Skeletal muscle tissue (tissue), 4 donors: Measurements from ENCODE around the gene KAT6B. TPM values are rescaled to one million over a fixed set of nuclear protein-coding genes. Genes with fewer than 3 reads are reported as not detected.

Source experiments
- H3K27ac ChIP-seq: one replicate; pipeline ENCODE4 v1.7.0; 2013; ENCODE audit warnings: mild to moderate bottlenecking, low read depth, low read length, inconsistent platforms
- H3K27me3 ChIP-seq, 3 donors: one replicate each; pipeline ENCODE4 v1.7.0; 2013; ENCODE audit warnings: low read length in 3 of 3; ENCODE audit not compliant: control insufficient read depth in 3 of 3, insufficient read depth in 3 of 3
- H3K36me3 ChIP-seq, 3 donors: one replicate each; pipeline ENCODE4 v1.7.0; 2013; ENCODE audit warnings: low read length in 3 of 3; ENCODE audit not compliant: control insufficient read depth in 3 of 3, insufficient read depth in 3 of 3
- H3K4me1 ChIP-seq, 3 donors: one replicate each; pipeline ENCODE4 v1.7.0; 2013; ENCODE audit warnings: low read length in 3 of 3, mild to moderate bottlenecking in 3 of 3; ENCODE audit not compliant: control insufficient read depth in 3 of 3, insufficient read depth in 3 of 3
- H3K4me3 ChIP-seq, 3 donors: one replicate each; pipeline ENCODE4 v1.7.0; 2013; ENCODE audit warnings: low read length in 3 of 3
- H3K9ac ChIP-seq, 3 donors: one replicate each; pipeline ENCODE4 v1.7.0; 2013; ENCODE audit warnings: low read length in 3 of 3, mild to moderate bottlenecking in 3 of 3, moderate library complexity in 2 of 3, low read depth in 1 of 3
- H3K9me3 ChIP-seq, 3 donors: one replicate each; pipeline ENCODE4 v1.7.0; 2013; ENCODE audit warnings: low read length in 3 of 3; ENCODE audit not compliant: control insufficient read depth in 3 of 3
- total RNA-seq: library from RNA; depleted of rRNA; stranded (reverse); fragments of >200 nt; gene quantifications from one replicate; pipeline ENCODE4 v1.2.3, GENCODE V29; 2014
- donor health status: Osteomylitis.

Gene KAT6B
- total RNA-seq, 1 donor from 2014 or later: 49.6 TPM

- H3K9me3 ChIP-seq: no peaks in the 10 kb centered on the region
- H3K4me1 ChIP-seq: peaks cover 3 to 8% (median 6%) of the 10 kb centered on the region in 3 donors
- no peak overlapping the region for H3K9ac ChIP-seq
- no peak overlapping the region for H3K4me3 ChIP-seq
- no peaks in the 10 kb centered on the region for H3K27me3 ChIP-seq
- peak overlapping the region; percentile 39 for H3K27ac ChIP-seq
- H3K36me3 ChIP-seq: peaks cover 0 to 3% (median 3%) of the 10 kb centered on the region in 3 donors
These were observed 175.4 kb downstream of the KAT6B start for GRCh38 chr10:75001715-75002350.

DNA sequence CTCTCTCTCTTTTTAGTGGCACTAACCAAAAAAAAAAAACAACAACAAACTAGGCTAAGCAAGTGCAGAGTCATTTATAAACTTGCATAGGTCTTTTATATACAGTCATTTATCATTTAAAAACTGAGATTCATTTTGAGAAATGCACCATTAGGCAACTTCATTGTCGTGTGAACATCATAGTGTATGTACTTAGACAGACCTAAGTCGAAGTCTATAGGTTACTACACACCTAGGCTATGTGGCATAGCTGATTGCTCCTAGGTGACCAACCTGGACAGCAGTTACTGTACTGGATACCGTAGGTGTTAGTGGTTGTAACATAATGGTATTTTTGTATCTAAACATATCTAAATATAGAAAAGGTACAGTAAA is 175.9 kb downstream of the KAT6B start:
- Histone ChIP-seq H3K27me3 (no peaks in the 10 kb centered on the region), H3K9ac (no peak overlapping the region), H3K27ac (no peak overlapping the region), H3K36me3 (peaks cover 0 to 4% (median 3%) of the 10 kb centered on the region in 3 donors), H3K9me3 (no peaks in the 10 kb centered on the region), H3K4me3 (no peak overlapping the region), H3K4me1 (peaks cover 3 to 8% (median 6%) of the 10 kb centered on the region in 3 donors)

DNA sequence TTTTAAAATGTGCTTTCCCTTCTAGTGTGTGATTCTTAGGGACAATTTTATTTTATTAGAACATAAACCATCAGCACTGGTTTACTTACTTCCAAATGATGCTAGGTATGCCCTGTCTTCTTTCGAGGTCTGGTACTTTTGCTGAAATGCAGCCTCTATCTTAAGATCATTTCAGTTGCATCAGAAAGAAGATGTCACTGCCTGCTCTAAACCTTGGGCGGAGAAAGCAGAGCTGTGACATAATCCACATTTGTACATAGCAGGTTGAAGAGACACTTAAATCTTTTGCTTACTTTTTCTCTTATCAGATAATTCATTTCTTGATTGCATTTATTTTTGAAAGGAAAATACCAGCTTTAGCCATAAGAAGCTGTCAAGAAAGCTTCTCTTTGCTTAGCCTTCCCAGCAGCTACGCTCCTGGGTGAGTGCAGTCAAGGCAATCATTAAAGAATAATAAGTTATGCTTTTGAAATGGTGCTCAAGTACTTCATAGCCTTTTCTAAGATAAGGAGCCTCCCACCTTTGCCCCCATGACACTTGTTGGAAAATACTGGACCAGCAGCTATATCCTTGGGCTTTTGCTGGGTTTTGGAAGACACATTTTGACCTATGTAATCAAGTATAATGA is 176.7 kb downstream of the KAT6B start:
- H3K9me3 ChIP-seq: no peaks in the 10 kb centered on the region
- H3K36me3 ChIP-seq: peaks cover 0 to 4% (median 3%) of the 10 kb centered on the region in 3 donors
- H3K9ac ChIP-seq: no peak overlapping the region
- no peak overlapping the region for H3K27ac ChIP-seq
- no peak overlapping the region for H3K4me3 ChIP-seq
- H3K4me1 ChIP-seq: peaks cover 3 to 8% (median 6%) of the 10 kb centered on the region in 3 donors
- no peaks in the 10 kb centered on the region for H3K27me3 ChIP-seq

DNA sequence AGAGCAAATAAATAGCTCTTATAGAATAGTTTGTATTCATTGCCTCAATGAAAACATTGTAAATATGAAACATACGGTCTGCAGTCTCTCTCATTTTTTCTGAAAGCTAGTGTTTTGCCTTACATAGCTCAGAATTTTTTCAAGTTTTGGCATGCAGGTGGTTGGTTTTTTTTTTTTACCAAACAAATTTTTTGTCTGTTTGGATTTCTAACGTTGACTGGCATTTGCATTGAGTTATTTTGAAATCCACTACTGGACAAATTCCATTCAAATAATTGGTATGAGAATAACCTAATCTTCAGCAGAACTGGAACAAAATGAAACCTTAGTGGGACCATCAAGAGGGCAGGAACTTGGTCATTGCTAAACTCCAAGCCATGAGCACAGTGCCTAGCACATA is 177.5 kb downstream of the KAT6B start:
- H3K9me3 ChIP-seq: no peaks in the 10 kb centered on the region
- no peaks in the 10 kb centered on the region for H3K27me3 ChIP-seq
- peaks cover 3 to 8% (median 6%) of the 10 kb centered on the region in 3 donors for H3K4me1 ChIP-seq
- no peak overlapping the region for H3K27ac ChIP-seq
- H3K4me3 ChIP-seq: no peak overlapping the region
- peaks cover 0 to 4% (median 3%) of the 10 kb centered on the region in 3 donors for H3K36me3 ChIP-seq
- H3K9ac ChIP-seq: no peak overlapping the region

DNA sequence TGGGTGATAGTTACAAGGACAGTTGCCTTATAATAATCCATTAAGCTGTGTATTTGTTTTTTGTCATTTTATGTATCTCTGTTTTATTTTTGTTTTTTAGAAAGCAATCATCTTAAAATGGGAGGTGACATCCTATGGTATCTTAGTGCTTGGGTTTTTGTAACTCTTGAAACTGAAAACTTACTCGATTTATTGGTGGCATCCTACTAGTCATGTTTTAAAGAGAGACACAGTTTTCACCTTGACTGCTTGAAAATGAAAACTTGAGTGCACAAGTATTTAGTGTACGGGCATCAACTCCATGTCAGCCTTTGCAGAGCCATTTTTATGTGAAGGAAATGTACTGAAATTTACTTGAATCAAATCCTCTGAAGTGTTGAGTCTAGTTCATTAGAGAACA is 181.2 kb downstream of the KAT6B start:
- H3K9ac ChIP-seq: no peak overlapping the region
- no peaks in the 10 kb centered on the region for H3K27me3 ChIP-seq
- no peaks in the 10 kb centered on the region for H3K4me1 ChIP-seq
- peaks cover 0 to 4% (median 4%) of the 10 kb centered on the region in 3 donors for H3K36me3 ChIP-seq
- H3K27ac ChIP-seq: no peak overlapping the region
- H3K4me3 ChIP-seq: no peak overlapping the region
- no peaks in the 10 kb centered on the region for H3K9me3 ChIP-seq

- H3K27ac ChIP-seq: no peak overlapping the region
- H3K4me1 ChIP-seq: peaks cover 0 to 4% (median 0%) of the 10 kb centered on the region in 3 donors
- H3K9me3 ChIP-seq: no peaks in the 10 kb centered on the region
- H3K27me3 ChIP-seq: no peaks in the 10 kb centered on the region
- H3K36me3 ChIP-seq: peaks cover 0 to 5% (median 4%) of the 10 kb centered on the region in 3 donors
- no peak overlapping the region for H3K4me3 ChIP-seq
- H3K9ac ChIP-seq: no peak overlapping the region
These were observed 182.6 kb downstream of the KAT6B start for GRCh38 chr10:75008952-75009351.

DNA sequence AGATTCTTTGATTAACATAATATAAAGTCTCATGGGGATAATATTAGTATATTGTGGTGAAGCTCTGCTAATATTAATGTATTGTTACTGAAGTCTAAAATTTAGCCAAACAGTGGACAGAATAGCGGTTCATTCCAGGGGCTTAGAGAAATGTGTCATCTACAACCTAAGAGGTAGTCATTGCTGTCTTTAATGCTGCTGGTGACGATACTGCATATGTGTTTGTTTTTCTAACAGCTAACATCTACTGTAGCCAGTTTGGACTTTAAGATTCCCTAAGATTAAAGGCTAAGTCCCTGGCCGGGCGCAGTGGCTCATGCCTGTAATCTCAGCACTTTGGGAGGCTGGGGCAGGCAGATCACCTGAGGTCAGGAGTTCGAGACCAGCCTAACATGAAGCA is 183.0 kb downstream of the KAT6B start:
- H3K4me3 ChIP-seq: no peak overlapping the region
- no peak overlapping the region for H3K27ac ChIP-seq
- no peaks in the 10 kb centered on the region for H3K9me3 ChIP-seq
- no peaks in the 10 kb centered on the region for H3K27me3 ChIP-seq
- peaks cover 0 to 4% (median 0%) of the 10 kb centered on the region in 3 donors for H3K4me1 ChIP-seq
- H3K36me3 ChIP-seq: peaks cover 0 to 5% (median 4%) of the 10 kb centered on the region in 3 donors
- no peak overlapping the region for H3K9ac ChIP-seq

DNA sequence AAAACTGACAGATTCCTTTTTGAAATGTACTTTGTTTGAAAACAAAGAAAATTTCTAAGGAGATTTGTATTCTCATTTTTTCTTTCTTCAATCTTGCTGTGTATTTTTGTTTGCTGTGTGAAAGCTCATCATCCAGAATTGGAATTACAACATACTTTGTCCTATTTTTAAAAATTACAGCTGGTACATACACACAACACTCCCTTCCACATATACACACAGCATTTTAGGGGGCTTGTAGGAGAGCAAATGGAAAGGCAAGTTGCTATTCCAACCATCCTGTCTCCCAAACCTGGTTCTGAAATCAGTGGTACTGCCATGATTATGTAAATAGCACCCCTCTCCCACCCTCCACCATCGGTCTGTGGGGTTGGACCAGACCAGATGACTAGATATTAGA is 184.0 kb downstream of the KAT6B start:
- Histone ChIP-seq H3K36me3 (peaks cover 0 to 5% (median 4%) of the 10 kb centered on the region in 3 donors), H3K27me3 (no peaks in the 10 kb centered on the region), H3K9me3 (no peaks in the 10 kb centered on the region), H3K4me1 (peaks cover 0 to 6% (median under 1%) of the 10 kb centered on the region in 3 donors), H3K9ac (no peak overlapping the region), H3K4me3 (no peak overlapping the region), H3K27ac (no peak overlapping the region)

DNA sequence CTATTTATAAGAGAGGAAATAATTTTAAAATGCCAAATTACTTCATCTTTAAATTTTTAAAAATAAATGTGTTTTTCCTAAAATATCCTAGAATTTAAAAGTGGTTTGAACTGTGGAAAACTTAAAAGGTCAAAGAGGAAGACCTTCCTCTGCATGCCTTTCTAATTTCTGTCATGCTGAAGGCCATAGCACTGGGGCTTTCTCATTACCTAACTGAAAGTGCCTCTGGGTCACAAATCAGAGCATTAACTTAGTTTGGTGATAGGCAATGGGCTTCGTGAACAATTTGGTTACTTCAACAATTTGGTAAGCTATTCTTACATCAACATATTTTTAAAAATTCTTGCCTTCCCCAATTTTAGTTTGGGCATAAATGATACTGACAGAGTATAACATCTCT is 184.8 kb downstream of the KAT6B start:
- peaks cover under 1 to 11% (median 5%) of the 10 kb centered on the region in 3 donors for H3K4me1 ChIP-seq
- H3K9me3 ChIP-seq: no peaks in the 10 kb centered on the region
- peaks cover 0 to 5% (median 4%) of the 10 kb centered on the region in 3 donors for H3K36me3 ChIP-seq
- no peaks in the 10 kb centered on the region for H3K27me3 ChIP-seq
- no peak overlapping the region for H3K9ac ChIP-seq
- no peak overlapping the region for H3K27ac ChIP-seq
- H3K4me3 ChIP-seq: no peak overlapping the region

DNA sequence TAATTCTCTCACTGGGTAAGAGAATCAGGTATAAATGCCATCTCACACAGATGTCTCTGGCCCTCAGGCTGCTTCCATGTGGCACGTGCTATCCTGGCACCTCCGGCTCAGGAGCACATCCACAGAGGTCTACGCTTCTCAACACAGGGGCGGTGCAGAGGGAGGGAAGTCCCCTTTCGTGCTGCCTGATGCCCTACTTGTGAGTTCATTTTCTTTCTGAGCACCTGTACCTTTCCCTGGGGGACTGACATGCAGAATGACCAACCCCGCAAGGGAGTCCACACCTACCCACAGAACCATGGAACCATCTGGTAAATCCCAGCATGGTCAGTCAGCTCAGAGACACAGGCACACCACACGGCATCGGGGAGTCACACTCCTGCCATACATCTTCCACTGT is 186.1 kb downstream of the KAT6B start:
- no peaks in the 10 kb centered on the region for H3K9me3 ChIP-seq
- no peak overlapping the region for H3K9ac ChIP-seq
- H3K36me3 ChIP-seq: peaks cover 0 to 5% (median 0%) of the 10 kb centered on the region in 3 donors
- H3K27ac ChIP-seq: no peak overlapping the region
- H3K4me1 ChIP-seq: peaks cover 4 to 11% (median 5%) of the 10 kb centered on the region in 3 donors
- no peak overlapping the region for H3K4me3 ChIP-seq
- no peaks in the 10 kb centered on the region for H3K27me3 ChIP-seq
